ENCODE measurements around the gene RPGRIP1L. TPM values are rescaled to one million over a fixed set of nuclear protein-coding genes. Genes with fewer than 3 reads are reported as not detected.

The RPGRIP1L gene
- total and polyA plus RNA-seq, 2 of the 8 experiments (the other 6 are each of a cell fraction or from before 2014, with no cell fraction given) = 4.0 to 13.7 TPM

DNA sequence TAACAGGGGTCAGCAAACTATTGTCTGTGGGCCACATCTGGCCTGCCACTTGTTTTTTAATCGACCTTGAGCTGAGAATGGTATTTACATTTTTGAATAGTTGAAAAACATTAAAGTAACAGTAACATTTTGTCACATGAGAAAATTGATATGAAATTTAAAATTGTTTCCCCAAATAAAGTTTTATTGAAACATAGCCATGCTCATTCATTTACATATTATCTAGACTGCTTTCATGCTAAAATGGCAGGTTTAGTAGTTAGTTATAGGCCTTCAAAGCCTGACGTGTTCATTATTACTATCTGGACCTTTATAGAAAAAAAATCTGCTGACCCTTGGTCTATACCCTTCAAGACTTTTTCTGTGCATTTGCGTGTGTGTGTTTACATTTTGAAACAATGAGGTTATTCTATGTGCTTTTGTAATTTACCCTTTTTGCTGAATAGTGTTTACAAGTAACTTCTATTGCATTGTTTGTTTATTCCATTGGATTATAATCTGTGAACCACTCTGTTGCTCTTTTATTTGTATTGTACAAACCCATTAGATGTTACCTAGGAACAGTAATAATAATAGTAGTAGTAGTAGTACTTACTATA is 37.4 kb upstream of the RPGRIP1L start (continued):
- TF ChIP-seq, protein P1, sequence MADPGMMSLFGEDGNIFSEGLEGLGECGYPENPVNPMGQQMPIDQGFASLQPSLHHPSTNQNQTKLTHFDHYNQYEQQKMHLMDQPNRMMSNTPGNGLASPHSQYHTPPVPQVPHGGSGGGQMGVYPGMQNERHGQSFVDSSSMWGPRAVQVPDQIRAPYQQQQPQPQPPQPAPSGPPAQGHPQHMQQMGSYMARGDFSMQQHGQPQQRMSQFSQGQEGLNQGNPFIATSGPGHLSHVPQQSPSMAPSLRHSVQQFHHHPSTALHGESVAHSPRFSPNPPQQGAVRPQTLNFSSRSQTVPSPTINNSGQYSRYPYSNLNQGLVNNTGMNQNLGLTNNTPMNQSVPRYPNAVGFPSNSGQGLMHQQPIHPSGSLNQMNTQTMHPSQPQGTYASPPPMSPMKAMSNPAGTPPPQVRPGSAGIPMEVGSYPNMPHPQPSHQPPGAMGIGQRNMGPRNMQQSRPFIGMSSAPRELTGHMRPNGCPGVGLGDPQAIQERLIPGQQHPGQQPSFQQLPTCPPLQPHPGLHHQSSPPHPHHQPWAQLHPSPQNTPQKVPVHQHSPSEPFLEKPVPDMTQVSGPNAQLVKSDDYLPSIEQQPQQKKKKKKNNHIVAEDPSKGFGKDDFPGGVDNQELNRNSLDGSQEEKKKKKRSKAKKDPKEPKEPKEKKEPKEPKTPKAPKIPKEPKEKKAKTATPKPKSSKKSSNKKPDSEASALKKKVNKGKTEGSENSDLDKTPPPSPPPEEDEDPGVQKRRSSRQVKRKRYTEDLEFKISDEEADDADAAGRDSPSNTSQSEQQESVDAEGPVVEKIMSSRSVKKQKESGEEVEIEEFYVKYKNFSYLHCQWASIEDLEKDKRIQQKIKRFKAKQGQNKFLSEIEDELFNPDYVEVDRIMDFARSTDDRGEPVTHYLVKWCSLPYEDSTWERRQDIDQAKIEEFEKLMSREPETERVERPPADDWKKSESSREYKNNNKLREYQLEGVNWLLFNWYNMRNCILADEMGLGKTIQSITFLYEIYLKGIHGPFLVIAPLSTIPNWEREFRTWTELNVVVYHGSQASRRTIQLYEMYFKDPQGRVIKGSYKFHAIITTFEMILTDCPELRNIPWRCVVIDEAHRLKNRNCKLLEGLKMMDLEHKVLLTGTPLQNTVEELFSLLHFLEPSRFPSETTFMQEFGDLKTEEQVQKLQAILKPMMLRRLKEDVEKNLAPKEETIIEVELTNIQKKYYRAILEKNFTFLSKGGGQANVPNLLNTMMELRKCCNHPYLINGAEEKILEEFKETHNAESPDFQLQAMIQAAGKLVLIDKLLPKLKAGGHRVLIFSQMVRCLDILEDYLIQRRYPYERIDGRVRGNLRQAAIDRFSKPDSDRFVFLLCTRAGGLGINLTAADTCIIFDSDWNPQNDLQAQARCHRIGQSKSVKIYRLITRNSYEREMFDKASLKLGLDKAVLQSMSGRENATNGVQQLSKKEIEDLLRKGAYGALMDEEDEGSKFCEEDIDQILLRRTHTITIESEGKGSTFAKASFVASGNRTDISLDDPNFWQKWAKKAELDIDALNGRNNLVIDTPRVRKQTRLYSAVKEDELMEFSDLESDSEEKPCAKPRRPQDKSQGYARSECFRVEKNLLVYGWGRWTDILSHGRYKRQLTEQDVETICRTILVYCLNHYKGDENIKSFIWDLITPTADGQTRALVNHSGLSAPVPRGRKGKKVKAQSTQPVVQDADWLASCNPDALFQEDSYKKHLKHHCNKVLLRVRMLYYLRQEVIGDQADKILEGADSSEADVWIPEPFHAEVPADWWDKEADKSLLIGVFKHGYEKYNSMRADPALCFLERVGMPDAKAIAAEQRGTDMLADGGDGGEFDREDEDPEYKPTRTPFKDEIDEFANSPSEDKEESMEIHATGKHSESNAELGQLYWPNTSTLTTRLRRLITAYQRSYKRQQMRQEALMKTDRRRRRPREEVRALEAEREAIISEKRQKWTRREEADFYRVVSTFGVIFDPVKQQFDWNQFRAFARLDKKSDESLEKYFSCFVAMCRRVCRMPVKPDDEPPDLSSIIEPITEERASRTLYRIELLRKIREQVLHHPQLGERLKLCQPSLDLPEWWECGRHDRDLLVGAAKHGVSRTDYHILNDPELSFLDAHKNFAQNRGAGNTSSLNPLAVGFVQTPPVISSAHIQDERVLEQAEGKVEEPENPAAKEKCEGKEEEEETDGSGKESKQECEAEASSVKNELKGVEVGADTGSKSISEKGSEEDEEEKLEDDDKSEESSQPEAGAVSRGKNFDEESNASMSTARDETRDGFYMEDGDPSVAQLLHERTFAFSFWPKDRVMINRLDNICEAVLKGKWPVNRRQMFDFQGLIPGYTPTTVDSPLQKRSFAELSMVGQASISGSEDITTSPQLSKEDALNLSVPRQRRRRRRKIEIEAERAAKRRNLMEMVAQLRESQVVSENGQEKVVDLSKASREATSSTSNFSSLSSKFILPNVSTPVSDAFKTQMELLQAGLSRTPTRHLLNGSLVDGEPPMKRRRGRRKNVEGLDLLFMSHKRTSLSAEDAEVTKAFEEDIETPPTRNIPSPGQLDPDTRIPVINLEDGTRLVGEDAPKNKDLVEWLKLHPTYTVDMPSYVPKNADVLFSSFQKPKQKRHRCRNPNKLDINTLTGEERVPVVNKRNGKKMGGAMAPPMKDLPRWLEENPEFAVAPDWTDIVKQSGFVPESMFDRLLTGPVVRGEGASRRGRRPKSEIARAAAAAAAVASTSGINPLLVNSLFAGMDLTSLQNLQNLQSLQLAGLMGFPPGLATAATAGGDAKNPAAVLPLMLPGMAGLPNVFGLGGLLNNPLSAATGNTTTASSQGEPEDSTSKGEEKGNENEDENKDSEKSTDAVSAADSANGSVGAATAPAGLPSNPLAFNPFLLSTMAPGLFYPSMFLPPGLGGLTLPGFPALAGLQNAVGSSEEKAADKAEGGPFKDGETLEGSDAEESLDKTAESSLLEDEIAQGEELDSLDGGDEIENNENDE (IDR thresholded peaks at IDR 0.05; ENCODE audit: insufficient replicate concordance, low read length) = no peak
- TF ChIP-seq MAFK (IDR thresholded peaks at IDR 0.05; ENCODE audit: low read depth, low read length) = no peak
- TF ChIP-seq EZH2 (IDR thresholded peaks at IDR 0.05; ENCODE audit: low read depth, low read length, severe bottlenecking) = no peak
- TF ChIP-seq EGR1 (IDR thresholded peaks at IDR 0.05; ENCODE audit: borderline replicate concordance, low read depth, low read length) = no peak
- TF ChIP-seq SAP30 (IDR thresholded peaks at IDR 0.05; ENCODE audit: insufficient read depth, insufficient replicate concordance, low read length) = no peak
- TF ChIP-seq CBX5 (IDR thresholded peaks at IDR 0.05; ENCODE audit: low read depth, low read length) = no peak
- no peak for TF ChIP-seq CBX8 (IDR thresholded peaks at IDR 0.05; ENCODE audit: borderline replicate concordance, low read depth, low read length)
- no peak for TF ChIP-seq SP1 (IDR thresholded peaks at IDR 0.05; ENCODE audit: low read depth, low read length)
- TF ChIP-seq CEBPB (IDR thresholded peaks at IDR 0.05; ENCODE audit: low read depth, low read length) = no peak

All from H1 (cell line).